ENCODE data around the gene NCOA3.

DNA sequence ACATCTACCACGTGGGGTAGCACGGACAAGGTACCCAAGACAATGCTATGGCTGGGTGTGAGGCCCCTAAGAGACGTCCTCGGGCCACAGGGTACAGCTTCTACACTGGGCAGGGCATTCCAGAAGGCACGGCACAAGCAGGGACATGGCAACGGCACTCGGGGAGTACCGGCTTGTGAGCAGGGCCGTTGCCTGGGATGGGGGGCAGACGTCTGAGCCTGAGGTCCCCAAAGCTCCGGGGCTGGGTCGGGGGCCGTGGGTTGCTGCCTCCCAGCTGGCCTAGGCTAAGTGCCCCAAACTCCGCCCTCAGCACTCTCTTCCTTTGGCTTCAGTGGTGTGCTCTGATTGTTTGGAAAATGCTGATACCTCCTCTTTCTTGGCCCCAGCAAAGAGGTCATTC, 173.0 kb downstream of the NCOA3 start:
- TF ChIP-seq, protein P1, sequence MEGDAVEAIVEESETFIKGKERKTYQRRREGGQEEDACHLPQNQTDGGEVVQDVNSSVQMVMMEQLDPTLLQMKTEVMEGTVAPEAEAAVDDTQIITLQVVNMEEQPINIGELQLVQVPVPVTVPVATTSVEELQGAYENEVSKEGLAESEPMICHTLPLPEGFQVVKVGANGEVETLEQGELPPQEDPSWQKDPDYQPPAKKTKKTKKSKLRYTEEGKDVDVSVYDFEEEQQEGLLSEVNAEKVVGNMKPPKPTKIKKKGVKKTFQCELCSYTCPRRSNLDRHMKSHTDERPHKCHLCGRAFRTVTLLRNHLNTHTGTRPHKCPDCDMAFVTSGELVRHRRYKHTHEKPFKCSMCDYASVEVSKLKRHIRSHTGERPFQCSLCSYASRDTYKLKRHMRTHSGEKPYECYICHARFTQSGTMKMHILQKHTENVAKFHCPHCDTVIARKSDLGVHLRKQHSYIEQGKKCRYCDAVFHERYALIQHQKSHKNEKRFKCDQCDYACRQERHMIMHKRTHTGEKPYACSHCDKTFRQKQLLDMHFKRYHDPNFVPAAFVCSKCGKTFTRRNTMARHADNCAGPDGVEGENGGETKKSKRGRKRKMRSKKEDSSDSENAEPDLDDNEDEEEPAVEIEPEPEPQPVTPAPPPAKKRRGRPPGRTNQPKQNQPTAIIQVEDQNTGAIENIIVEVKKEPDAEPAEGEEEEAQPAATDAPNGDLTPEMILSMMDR (IDR thresholded peaks at IDR 0.05 in 2 of 3, conservative IDR thresholded peaks at IDR 0.05 in 1 of 3; ENCODE audit: borderline replicate concordance in 1 of 3, insufficient read depth in 1 of 3, low read depth in 2 of 3, low read length in 2 of 3), result no peak
- no peak for TF ChIP-seq RAD21 (IDR thresholded peaks at IDR 0.05; ENCODE audit: low read depth)
- no peak for TF ChIP-seq EZH2 (IDR thresholded peaks at IDR 0.05)
- TF ChIP-seq ELF1 (IDR thresholded peaks at IDR 0.05; ENCODE audit: borderline replicate concordance, low read depth), result no peak
- TF ChIP-seq ZNF274 (IDR thresholded peaks at IDR 0.05; ENCODE audit: low read depth, low read length), result no peak
- TF ChIP-seq JUND (IDR thresholded peaks at IDR 0.05), result no peak
- TF ChIP-seq, protein P2, sequence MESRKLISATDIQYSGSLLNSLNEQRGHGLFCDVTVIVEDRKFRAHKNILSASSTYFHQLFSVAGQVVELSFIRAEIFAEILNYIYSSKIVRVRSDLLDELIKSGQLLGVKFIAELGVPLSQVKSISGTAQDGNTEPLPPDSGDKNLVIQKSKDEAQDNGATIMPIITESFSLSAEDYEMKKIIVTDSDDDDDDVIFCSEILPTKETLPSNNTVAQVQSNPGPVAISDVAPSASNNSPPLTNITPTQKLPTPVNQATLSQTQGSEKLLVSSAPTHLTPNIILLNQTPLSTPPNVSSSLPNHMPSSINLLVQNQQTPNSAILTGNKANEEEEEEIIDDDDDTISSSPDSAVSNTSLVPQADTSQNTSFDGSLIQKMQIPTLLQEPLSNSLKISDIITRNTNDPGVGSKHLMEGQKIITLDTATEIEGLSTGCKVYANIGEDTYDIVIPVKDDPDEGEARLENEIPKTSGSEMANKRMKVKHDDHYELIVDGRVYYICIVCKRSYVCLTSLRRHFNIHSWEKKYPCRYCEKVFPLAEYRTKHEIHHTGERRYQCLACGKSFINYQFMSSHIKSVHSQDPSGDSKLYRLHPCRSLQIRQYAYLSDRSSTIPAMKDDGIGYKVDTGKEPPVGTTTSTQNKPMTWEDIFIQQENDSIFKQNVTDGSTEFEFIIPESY (IDR thresholded peaks at IDR 0.05; ENCODE audit: extremely low read depth, insufficient replicate concordance, low read length), result no peak
- TF ChIP-seq, protein P3, sequence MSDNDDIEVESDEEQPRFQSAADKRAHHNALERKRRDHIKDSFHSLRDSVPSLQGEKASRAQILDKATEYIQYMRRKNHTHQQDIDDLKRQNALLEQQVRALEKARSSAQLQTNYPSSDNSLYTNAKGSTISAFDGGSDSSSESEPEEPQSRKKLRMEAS (IDR thresholded peaks at IDR 0.05), result no peak
- no peak for TF ChIP-seq SP1 (IDR thresholded peaks at IDR 0.05; ENCODE audit: low read depth)
- no peak for TF ChIP-seq POLR2A (IDR thresholded peaks at IDR 0.05; ENCODE audit: borderline replicate concordance, extremely low read depth, insufficient read depth, insufficient read length)
- TF ChIP-seq CEBPB (IDR thresholded peaks at IDR 0.05; ENCODE audit: low read depth), result no peak
- no peak for TF ChIP-seq SIN3A (IDR thresholded peaks at IDR 0.05; ENCODE audit: low read depth)
- TF ChIP-seq POLR2AphosphoS5 (IDR thresholded peaks at IDR 0.05; ENCODE audit: low read depth, low read length), result no peak
- no peak for TF ChIP-seq SRF (IDR thresholded peaks at IDR 0.05; ENCODE audit: low read depth)

All from HCT116 (cell line).